HG03039 (cell line): ENCODE data around the gene APLNR.
A peak's percentile ranks its signal among the peaks of the same experiment; 100 is the strongest.

Experiments
- ATAC-seq: cut with Tn5 transposase; IDR thresholded peaks from one replicate; pipeline ENCODE4 v1.9.1; 2021; ENCODE audit warnings: mild to moderate bottlenecking, moderate library complexity; ENCODE audit not compliant: unreplicated experiment

Gene APLNR

GRCh38 chr11:57251491-57252104 lies 14.5 kb upstream of the APLNR start:
- no peak for ATAC-seq

- no peak for ATAC-seq
Measured at GRCh38 chr11:57251037-57251436, 14.0 kb upstream of the APLNR start.

DNA sequence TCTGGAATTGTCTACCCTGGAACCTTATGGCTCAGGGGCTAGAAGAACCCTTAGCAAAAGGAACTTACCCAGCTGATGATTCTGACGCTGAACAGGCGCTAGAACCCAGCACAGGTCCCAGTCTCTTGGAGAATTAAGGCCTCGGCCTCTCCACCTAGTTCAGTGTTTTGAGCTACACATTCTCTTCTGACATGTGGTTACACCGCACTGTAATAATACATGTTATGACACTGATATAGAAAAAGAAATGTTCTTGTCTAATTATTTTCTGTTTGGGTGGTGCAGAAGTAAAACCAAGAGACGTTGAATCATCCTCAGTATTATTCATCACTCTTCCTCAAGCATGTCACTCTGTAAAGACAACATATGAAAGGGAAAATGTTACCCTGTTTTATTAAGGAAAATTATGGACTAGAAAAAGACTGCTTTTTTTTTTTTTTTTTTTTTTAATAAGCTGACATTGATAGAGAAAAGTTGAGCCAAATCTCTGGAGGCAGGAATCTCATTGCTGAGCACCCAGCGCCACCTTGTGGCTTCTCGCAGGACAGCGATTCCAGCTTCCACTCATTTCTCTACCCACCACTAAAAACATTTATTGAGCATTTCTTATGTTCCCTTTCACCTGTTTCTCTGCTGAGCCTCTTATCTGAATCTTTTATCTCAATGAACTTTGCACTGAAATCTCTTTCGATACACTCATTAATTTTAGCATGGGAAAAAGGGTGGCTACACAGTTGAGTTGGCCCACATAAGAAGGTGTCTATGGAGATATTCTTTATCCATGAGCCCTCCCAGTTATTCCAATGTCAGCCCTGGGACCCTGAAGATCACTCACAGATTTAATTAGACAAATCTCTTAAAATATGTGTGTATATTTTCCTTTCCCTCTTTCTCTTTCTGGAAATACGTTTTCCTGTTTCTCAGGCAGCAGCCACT lies 12.6 kb upstream of the APLNR start:
- ATAC-seq, result peak; percentile 49

GRCh38 chr11:57248780-57249383 lies 11.8 kb upstream of the APLNR start:
- ATAC-seq, result peak; percentile 57

- ATAC-seq, result no peak
Measured at GRCh38 chr11:57244911-57245310, 7.9 kb upstream of the APLNR start.

GRCh38 chr11:57241353-57241972 lies 4.4 kb upstream of the APLNR start:
- no peak for ATAC-seq

DNA sequence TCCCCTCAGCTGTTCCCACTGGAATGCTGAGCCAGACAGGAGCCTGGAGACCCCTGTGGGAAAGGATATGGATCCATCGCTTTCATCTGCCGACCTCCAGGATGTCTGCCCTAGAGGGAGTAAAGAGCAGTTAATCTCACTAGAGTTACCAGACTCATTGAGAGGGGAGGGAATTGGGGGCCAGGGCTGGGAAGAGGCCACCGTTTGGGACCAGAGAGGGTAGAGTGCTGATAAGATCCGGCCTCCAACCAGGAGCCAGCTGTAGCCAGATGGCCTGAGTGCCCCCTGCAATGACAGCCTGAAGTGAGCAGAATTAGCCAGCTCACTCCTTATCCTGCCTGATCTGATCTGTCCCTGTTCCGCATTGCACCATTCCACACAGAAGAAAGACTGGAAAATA lies 3.7 kb upstream of the APLNR start:
- ATAC-seq, result no peak

DNA sequence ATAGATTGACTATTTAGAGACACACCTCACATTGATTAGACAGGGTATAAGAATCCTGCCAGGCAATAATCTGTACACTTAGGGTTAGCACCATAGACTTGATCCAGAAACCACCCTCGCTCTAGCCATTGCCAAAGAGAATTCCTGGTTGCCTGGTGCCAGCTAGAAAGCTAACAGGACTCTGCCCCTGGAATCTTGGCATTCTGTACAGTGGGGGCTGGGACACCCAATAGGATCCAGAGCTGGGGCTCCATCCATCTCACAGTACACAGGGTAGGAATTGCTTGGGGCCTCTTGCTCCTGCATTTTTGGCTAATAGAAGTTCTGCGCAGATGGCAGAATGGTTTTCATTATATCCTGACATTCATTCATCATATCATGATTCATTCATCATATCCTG lies 3.0 kb upstream of the APLNR start:
- no peak for ATAC-seq

GRCh38 chr11:57239348-57239747 lies 2.3 kb upstream of the APLNR start:
- ATAC-seq, result no peak

DNA sequence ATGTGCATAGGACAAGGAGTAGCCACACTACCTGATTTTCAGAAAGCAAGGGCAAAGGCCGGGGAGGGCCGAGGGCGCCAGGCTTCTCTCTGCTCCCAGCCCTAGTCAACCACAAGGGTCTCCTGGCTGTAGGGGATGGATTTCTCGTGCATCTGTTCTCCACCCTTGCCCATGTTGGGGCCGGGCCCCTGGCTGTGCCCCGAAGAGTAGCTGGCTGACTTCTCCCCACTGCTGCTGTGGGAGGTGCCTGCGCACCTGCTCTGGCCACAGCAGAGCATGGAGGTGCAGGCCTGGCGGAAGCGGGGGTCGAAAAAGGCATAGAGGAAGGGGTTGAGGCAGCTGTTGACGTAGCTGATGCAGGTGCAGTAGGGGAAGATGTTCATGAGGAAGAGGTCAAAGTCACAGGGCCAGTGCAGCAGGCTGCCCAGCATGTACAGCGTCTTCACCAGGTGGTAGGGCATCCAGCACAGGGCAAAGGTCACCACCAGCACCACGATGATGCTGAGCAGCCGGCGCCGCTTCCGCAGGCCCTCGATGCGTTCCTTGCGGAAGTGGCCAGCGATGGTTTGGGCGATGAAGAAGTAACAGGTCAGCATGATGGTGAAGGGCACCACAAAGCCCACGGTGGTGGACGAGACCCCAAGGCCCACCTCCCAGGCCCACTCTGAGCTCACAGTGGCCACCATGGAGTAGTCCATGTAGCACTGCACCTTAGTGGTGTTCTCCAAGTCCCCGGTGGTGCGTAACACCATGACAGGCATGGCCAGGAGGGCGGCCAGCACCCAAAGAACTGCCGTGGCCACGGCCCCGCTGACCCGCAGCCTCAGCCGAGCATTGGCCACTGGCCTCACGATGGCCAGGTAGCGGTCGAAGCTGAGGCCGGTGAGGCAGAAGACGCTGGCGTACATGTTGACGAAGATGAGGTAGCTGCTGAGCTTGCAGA lies 1.0 kb downstream of the APLNR start:
- no peak for ATAC-seq

DNA sequence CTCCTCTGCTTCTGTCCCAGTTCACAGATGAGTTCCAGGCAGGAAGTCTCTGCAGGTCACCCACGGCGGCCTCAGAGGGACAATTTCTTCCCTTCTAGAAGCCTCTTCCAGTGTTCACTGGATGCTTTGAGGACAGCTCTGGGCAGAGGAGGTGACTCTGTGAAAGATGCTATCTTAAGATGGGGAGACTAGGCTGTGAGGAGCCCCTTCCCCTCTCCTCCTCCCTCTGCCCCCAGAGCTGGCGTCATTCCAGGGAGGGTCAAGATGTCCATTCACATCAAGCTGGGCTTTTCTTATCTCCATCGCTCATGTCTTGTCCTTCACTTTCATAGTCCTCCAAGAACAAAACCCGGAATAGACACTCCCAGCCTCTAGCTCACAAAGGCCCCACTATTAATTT lies 3.3 kb downstream of the APLNR start:
- no peak for ATAC-seq

GRCh38 chr11:57231539-57232253 lies 5.4 kb downstream of the APLNR start:
- ATAC-seq, result no peak

GRCh38 chr11:57230791-57231538 lies 6.1 kb downstream of the APLNR start:
- no peak for ATAC-seq

DNA sequence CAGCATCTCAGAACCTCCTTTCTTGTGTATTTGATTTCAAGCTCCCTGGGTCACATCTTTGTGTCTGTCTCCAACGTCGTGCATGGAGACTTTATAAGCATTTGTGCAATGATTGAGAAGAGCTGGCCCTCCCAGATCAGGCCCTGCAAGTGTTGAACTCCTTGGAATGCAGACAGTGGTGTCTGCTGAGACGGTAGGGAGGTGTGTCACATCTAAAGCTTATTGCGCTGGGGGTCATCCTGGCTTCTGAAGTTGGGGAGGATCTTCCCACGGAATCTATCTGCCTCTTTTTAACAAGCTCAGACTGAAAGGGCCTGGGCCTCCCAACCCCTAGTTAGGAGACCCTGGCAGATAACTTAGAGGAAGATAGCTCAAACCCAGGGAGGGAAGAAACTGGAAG lies 6.7 kb downstream of the APLNR start:
- no peak for ATAC-seq

DNA sequence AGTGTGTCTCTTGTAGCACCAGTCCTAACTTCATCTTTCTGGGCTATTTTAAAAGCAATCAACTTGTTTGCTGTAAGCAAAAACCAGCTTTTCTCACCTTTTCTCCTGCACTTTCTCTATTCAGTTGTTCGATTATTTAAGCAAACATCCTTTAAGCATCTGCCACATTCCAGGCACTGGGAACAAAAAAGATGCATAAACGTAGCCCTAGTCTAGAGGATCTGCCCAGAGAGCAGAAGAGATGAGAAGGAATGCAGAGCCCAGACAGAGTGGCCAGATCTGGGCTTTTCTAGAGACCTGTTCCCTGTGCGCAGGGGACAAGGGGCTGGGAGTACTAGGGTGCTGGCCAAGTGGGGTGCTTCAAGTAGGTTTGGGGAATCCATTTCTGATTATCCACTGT lies 8.4 kb downstream of the APLNR start:
- no peak for ATAC-seq

DNA sequence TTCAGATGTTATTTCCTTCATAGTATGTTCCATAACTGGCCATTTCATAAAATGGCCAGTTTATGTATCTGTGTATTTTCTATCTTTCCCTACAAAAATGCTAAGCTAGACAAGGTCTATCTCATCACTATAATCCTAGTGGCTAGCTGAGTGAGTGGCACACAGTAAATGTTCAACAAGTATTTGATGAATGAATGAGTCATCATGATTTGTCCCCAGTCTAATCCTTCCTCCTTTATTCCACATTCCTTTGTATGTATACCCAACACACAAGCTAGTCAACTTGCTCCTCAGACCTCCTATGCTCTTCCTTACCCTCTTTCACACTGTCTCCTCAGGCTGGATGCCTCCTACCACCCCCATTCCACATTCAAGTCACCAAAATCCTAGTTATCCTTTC lies 12.5 kb downstream of the APLNR start:
- no peak for ATAC-seq

DNA sequence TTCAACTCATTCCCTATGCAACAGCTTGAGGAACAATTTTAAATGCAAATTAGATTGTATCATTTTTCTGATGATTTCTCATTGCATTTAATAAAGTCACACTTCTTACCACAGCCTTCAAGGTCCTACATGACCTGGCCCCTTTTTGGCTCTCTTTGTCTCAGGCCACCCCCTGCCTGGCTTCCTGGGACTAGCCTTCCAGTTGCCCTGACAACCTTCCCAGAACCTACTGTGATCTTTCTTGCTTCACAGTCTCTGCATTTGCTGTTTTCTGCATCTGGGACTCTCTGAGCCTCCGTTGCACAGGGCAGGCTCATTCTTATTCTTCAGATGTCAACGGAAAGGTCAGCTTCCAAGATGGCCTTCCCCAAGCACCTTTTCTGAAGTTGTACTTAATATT lies 12.9 kb downstream of the APLNR start:
- ATAC-seq, result no peak

- no peak for ATAC-seq
Measured at GRCh38 chr11:57223601-57224000, 13.4 kb downstream of the APLNR start.

DNA sequence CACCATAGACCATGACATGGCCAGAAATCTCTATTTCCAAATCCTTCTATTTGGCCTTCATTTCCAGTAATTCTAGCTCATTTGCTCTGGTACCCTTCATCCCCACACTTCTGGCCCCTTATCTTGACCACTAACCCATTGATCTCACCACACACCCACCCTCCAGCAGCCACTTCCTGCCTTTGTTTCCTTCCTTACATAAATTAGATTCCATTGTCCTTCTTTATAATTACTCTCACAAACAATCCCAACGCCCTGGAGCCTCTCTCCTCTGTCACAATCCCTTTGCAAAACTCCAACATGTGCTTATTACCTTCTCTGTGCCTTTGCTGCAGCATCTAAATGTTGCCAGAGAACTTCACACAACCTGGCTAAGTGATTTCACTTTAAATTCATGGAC lies 14.8 kb downstream of the APLNR start:
- ATAC-seq, result no peak
